ENCODE results near the gene KRTAP2-3. TPM values are rescaled to one million over a fixed set of nuclear protein-coding genes. Genes with fewer than 3 reads are reported as not detected.
"Not testable (repeated sequence)": the region's sequence is repeated elsewhere in the genome, so short reads cannot be mapped to it uniquely, and the experiment has no call there.

Gene KRTAP2-3
- polyA plus RNA-seq, 4 donors = not detected

GRCh38 chr17:41049110-41049509, 10.8 kb downstream of the KRTAP2-3 start:
- Histone ChIP-seq H3K36me3 (ENCODE audit: control insufficient read depth in 3 of 3, insufficient read depth in 2 of 3, low read depth in 1 of 3, low read length in 3 of 3) (no peaks in the 10 kb centered on the region), H3K27me3 (ENCODE audit: control insufficient read depth in 3 of 3, insufficient read depth in 3 of 3, low read length in 3 of 3) (peaks cover 0 to 10% (median 9%) of the 10 kb centered on the region in 3 donors), H3K4me3 (ENCODE audit: low read depth in 1 of 3, low read length in 3 of 3) (no peak overlapping the region), H3K4me1 (ENCODE audit: control insufficient read depth in 3 of 3, insufficient read depth in 2 of 3, low read depth in 1 of 3, low read length in 2 of 3) (no peaks in the 10 kb centered on the region), H3K27ac (ENCODE audit: low read depth in 1 of 3, low read length in 2 of 3) (no peak overlapping the region), H3K9me3 (ENCODE audit: control insufficient read depth in 2 of 2, insufficient read depth in 1 of 2, low read depth in 1 of 2, low read length in 1 of 2) (no peaks in the 10 kb centered on the region)
- FAIRE-seq (no peak), DNase-seq (no peak)
- 40 to 59% (median 49%) methylated on average over 2 of the region's 2 CpGs for WGBS, 3 donors

GRCh38 chr17:41048441-41048840, 11.5 kb downstream of the KRTAP2-3 start:
- 58 to 61% (median 59%) methylated on average over 7 of the region's 7 CpGs for WGBS, 3 donors
- FAIRE-seq (no peak), DNase-seq (no peak)

GRCh38 chr17:41046735-41047465, 13.0 kb downstream of the KRTAP2-3 start, which contains the start of gene KRTAP2-1:
KRTAP2-1 (minus strand) TSS chr17:41047316; CDS start chr17:41047267, 49 bp downstream.
- WGBS, 3 donors = 51 to 66% (median 52%) methylated on average over 7 to 10 of the region's 33 CpGs
- H3K27me3 ChIP-seq (ENCODE audit: control insufficient read depth in 3 of 3, insufficient read depth in 3 of 3, low read length in 3 of 3) = peaks cover 0 to 10% (median 9%) of the 10 kb centered on the region in 3 donors
- not testable (repeated sequence) for H3K4me3 ChIP-seq (ENCODE audit: low read depth in 1 of 3, low read length in 3 of 3); H3K36me3 ChIP-seq (ENCODE audit: control insufficient read depth in 3 of 3, insufficient read depth in 2 of 3, low read depth in 1 of 3, low read length in 3 of 3); H3K4me1 ChIP-seq (ENCODE audit: control insufficient read depth in 3 of 3, insufficient read depth in 2 of 3, low read depth in 1 of 3, low read length in 2 of 3); H3K27ac ChIP-seq (ENCODE audit: low read depth in 1 of 3, low read length in 2 of 3); H3K9me3 ChIP-seq (ENCODE audit: control insufficient read depth in 2 of 2, insufficient read depth in 1 of 2, low read depth in 1 of 2, low read length in 1 of 2); DNase-seq; FAIRE-seq

More at GRCh38 chr17:41048441-41048840, 11.5 kb downstream of the KRTAP2-3 start:
- Histone ChIP-seq H3K4me3 (ENCODE audit: low read depth in 1 of 3, low read length in 3 of 3) (no peak overlapping the region), H3K9me3 (ENCODE audit: control insufficient read depth in 2 of 2, insufficient read depth in 1 of 2, low read depth in 1 of 2, low read length in 1 of 2) (no peaks in the 10 kb centered on the region), H3K4me1 (ENCODE audit: control insufficient read depth in 3 of 3, insufficient read depth in 2 of 3, low read depth in 1 of 3, low read length in 2 of 3) (no peaks in the 10 kb centered on the region), H3K36me3 (ENCODE audit: control insufficient read depth in 3 of 3, insufficient read depth in 2 of 3, low read depth in 1 of 3, low read length in 3 of 3) (no peaks in the 10 kb centered on the region), H3K27ac (ENCODE audit: low read depth in 1 of 3, low read length in 2 of 3) (no peak overlapping the region), H3K27me3 (ENCODE audit: control insufficient read depth in 3 of 3, insufficient read depth in 3 of 3, low read length in 3 of 3) (peaks cover 0 to 10% (median 9%) of the 10 kb centered on the region in 3 donors)

- no peaks in the 10 kb centered on the region for H3K4me1 ChIP-seq (ENCODE audit: control insufficient read depth in 3 of 3, insufficient read depth in 2 of 3, low read depth in 1 of 3, low read length in 2 of 3)
- H3K27me3 ChIP-seq (ENCODE audit: control insufficient read depth in 3 of 3, insufficient read depth in 3 of 3, low read length in 3 of 3) = peaks cover 0 to 7% (median 2%) of the 10 kb centered on the region in 3 donors
- no peaks in the 10 kb centered on the region for H3K9me3 ChIP-seq (ENCODE audit: control insufficient read depth in 2 of 2, insufficient read depth in 1 of 2, low read depth in 1 of 2, low read length in 1 of 2)
- WGBS, 3 donors = 98 to 100% (median 100%) methylated on average over 1 of the region's 1 CpG
- H3K27ac ChIP-seq (ENCODE audit: low read depth in 1 of 3, low read length in 2 of 3) = no peak overlapping the region
- DNase-seq (no peak), FAIRE-seq (no peak)
- H3K36me3 ChIP-seq (ENCODE audit: control insufficient read depth in 3 of 3, insufficient read depth in 2 of 3, low read depth in 1 of 3, low read length in 3 of 3) = no peaks in the 10 kb centered on the region
- no peak overlapping the region for H3K4me3 ChIP-seq (ENCODE audit: low read depth in 1 of 3, low read length in 3 of 3)
Measured at GRCh38 chr17:41042953-41043352, 17.0 kb downstream of the KRTAP2-3 start.

GRCh38 chr17:41040783-41041571, 18.9 kb downstream of the KRTAP2-3 start, which contains the start of gene KRTAP1-1:
KRTAP1-1 (minus strand) TSS chr17:41041450; CDS start chr17:41041397, 53 bp downstream.
- FAIRE-seq; DNase-seq; H3K27me3 ChIP-seq (ENCODE audit: control insufficient read depth in 3 of 3, insufficient read depth in 3 of 3, low read length in 3 of 3); H3K36me3 ChIP-seq (ENCODE audit: control insufficient read depth in 3 of 3, insufficient read depth in 2 of 3, low read depth in 1 of 3, low read length in 3 of 3); H3K27ac ChIP-seq (ENCODE audit: low read depth in 1 of 3, low read length in 2 of 3); H3K4me3 ChIP-seq (ENCODE audit: low read depth in 1 of 3, low read length in 3 of 3); H3K9me3 ChIP-seq (ENCODE audit: control insufficient read depth in 2 of 2, insufficient read depth in 1 of 2, low read depth in 1 of 2, low read length in 1 of 2); H3K4me1 ChIP-seq (ENCODE audit: control insufficient read depth in 3 of 3, insufficient read depth in 2 of 3, low read depth in 1 of 3, low read length in 2 of 3): not testable (repeated sequence)
- WGBS, 3 donors = 69 to 78% (median 74%) methylated on average over 13 to 14 of the region's 14 CpGs

GRCh38 chr17:41037853-41038350, 22.0 kb downstream of the KRTAP2-3 start:
- no peak for FAIRE-seq
- 86 to 89% (median 87%) methylated on average over 2 of the region's 2 CpGs for WGBS, 3 donors
- Histone ChIP-seq H3K27ac (ENCODE audit: low read depth in 1 of 3, low read length in 2 of 3) (no peak overlapping the region), H3K36me3 (ENCODE audit: control insufficient read depth in 3 of 3, insufficient read depth in 2 of 3, low read depth in 1 of 3, low read length in 3 of 3) (no peaks in the 10 kb centered on the region), H3K9me3 (ENCODE audit: control insufficient read depth in 2 of 2, insufficient read depth in 1 of 2, low read depth in 1 of 2, low read length in 1 of 2) (no peaks in the 10 kb centered on the region), H3K4me1 (ENCODE audit: control insufficient read depth in 3 of 3, insufficient read depth in 2 of 3, low read depth in 1 of 3, low read length in 2 of 3) (no peaks in the 10 kb centered on the region), H3K27me3 (ENCODE audit: control insufficient read depth in 3 of 3, insufficient read depth in 3 of 3, low read length in 3 of 3) (peaks cover 0 to 3% (median 0%) of the 10 kb centered on the region in 3 donors), H3K4me3 (ENCODE audit: low read depth in 1 of 3, low read length in 3 of 3) (no peak overlapping the region)
- no peak for DNase-seq

- not testable (repeated sequence) for H3K4me3 ChIP-seq (ENCODE audit: low read depth in 1 of 3, low read length in 3 of 3); DNase-seq; H3K27me3 ChIP-seq (ENCODE audit: control insufficient read depth in 3 of 3, insufficient read depth in 3 of 3, low read length in 3 of 3); H3K27ac ChIP-seq (ENCODE audit: low read depth in 1 of 3, low read length in 2 of 3); H3K9me3 ChIP-seq (ENCODE audit: control insufficient read depth in 2 of 2, insufficient read depth in 1 of 2, low read depth in 1 of 2, low read length in 1 of 2); H3K4me1 ChIP-seq (ENCODE audit: control insufficient read depth in 3 of 3, insufficient read depth in 2 of 3, low read depth in 1 of 3, low read length in 2 of 3); H3K36me3 ChIP-seq (ENCODE audit: control insufficient read depth in 3 of 3, insufficient read depth in 2 of 3, low read depth in 1 of 3, low read length in 3 of 3); FAIRE-seq
- WGBS, 3 donors = 80 to 88% (median 84%) methylated on average over 8 to 10 of the region's 10 CpGs
Measured at GRCh38 chr17:41034346-41034935, 25.5 kb downstream of the KRTAP2-3 start, which contains the start of gene KRTAP1-3. KRTAP1-3 (minus strand) TSS chr17:41034874; CDS start chr17:41034821, 53 bp downstream.

GRCh38 chr17:41029633-41030245, 30.2 kb downstream of the KRTAP2-3 start, which contains the start of gene KRTAP1-4:
KRTAP1-4 (minus strand) TSS chr17:41030195; CDS start chr17:41030078, 117 bp downstream.
- WGBS, 3 donors = 79 to 89% (median 84%) methylated on average over 10 to 12 of the region's 12 CpGs
- no peak within 1 kb of the TSS for H3K27ac ChIP-seq (ENCODE audit: low read depth in 1 of 3, low read length in 2 of 3)
- no peaks in the 10 kb centered on the region for H3K4me1 ChIP-seq (ENCODE audit: control insufficient read depth in 3 of 3, insufficient read depth in 2 of 3, low read depth in 1 of 3, low read length in 2 of 3)
- no peak within 1 kb of the TSS for H3K4me3 ChIP-seq (ENCODE audit: low read depth in 1 of 3, low read length in 3 of 3)
- no peaks in the 10 kb centered on the region for H3K27me3 ChIP-seq (ENCODE audit: control insufficient read depth in 3 of 3, insufficient read depth in 3 of 3, low read length in 3 of 3)
- H3K9me3 ChIP-seq (ENCODE audit: control insufficient read depth in 2 of 2, insufficient read depth in 1 of 2, low read depth in 1 of 2, low read length in 1 of 2) = no peaks in the 10 kb centered on the region
- H3K36me3 ChIP-seq (ENCODE audit: control insufficient read depth in 3 of 3, insufficient read depth in 2 of 3, low read depth in 1 of 3, low read length in 3 of 3) = no peaks in the 10 kb centered on the region
- FAIRE-seq (no peak), DNase-seq (no peak)

All from small intestine (tissue), 7 donors.